ENCODE measurements around the gene CCDC77. TPM values are rescaled to one million over a fixed set of nuclear protein-coding genes. Genes with fewer than 3 reads are reported as not detected.

CCDC77 gene
- total and polyA plus RNA-seq, 2 donors (not counting 3 experiments of a cell fraction or from before 2014, with no cell fraction given): 4.1 to 12.9 TPM

DNA sequence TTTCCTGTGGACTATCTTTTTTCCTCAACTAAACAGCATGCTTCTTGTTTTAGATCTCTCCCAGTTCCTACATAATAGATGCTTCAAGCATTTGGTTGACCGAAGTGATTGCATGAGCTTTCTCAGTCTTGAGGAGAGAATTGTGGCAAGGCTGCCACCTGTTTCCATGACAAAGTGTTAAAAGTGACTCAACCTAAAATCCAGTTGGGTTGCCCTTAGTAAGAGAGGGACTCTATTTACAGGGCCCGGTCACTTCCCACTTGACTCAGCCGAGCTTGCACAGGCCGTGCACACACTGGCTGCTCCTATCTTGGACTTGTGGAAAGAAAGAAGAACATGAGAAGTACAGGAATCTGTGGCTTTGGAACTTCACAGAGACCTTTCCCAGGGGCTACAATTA lies 56.2 kb downstream of the CCDC77 start:
- H3K27me3 ChIP-seq (ENCODE audit: control insufficient read depth in 2 of 2, insufficient read depth in 2 of 2, low read length in 2 of 2): peaks cover 55 to 73% of the 10 kb centered on the region in 2 experiments
- no peaks in the 10 kb centered on the region for H4K20me1 ChIP-seq (replicated peaks; ENCODE audit: control insufficient read depth, extremely low read depth, insufficient read depth, low read length)
- no peak overlapping the region for H3K27ac ChIP-seq (ENCODE audit: insufficient read depth, low read depth, low read length)
- no peaks in the 10 kb centered on the region for H3K36me3 ChIP-seq (ENCODE audit: control insufficient read depth in 2 of 2, extremely low read depth in 1 of 2, insufficient read depth in 2 of 2, low read length in 2 of 2)
- CTCF ChIA-PET: interaction anchor here (1.2 to 7.5 kb wide), 4 partner anchors 9 to 90 kb away, joined by 3 to 67 read pairs (median 6); no protein-coding TSS in a partner anchor
- intact Hi-C loops (cut with micrococcal nuclease): no loop called here
- no peak overlapping the region for H3K4me2 ChIP-seq (ENCODE audit: insufficient read depth, low read length)
- H3K4me3 ChIP-seq (replicated peaks in 1 of 3; ENCODE audit: insufficient read depth in 1 of 3, low read depth in 1 of 3, low read length in 3 of 3): no peak overlapping the region
- H3K4me1 ChIP-seq (ENCODE audit: control insufficient read depth, extremely low read depth, insufficient read depth, low read length): no peaks in the 10 kb centered on the region
- H3K9me1 ChIP-seq (replicated peaks; ENCODE audit: control insufficient read depth, extremely low read depth, insufficient read depth, low read length): no peaks in the 10 kb centered on the region
- DNase-seq (ENCODE audit: low read depth, low spot score): no peak
- H3K79me2 ChIP-seq (ENCODE audit: control insufficient read depth, insufficient read depth, low read length): no peaks in the 10 kb centered on the region
- POLR2A ChIA-PET: no interaction called here
- no peak for FAIRE-seq
- TF ChIP-seq EZH2 (IDR thresholded peaks at IDR 0.05; ENCODE audit: borderline replicate concordance, low read depth, low read length, severe bottlenecking) (no peak), MYC (IDR thresholded peaks at IDR 0.05; ENCODE audit: low read depth, low read length) (no peak), POLR2A (IDR thresholded peaks at IDR 0.05; ENCODE audit: low read depth, low read length) (no peak), POLR2AphosphoS5 (IDR thresholded peaks at IDR 0.05; ENCODE audit: insufficient read depth, low read depth, low read length) (no peak), GATA2 (IDR thresholded peaks at IDR 0.05; ENCODE audit: insufficient read depth, insufficient read length, low read depth, low read length) (no peak), JUN (IDR thresholded peaks at IDR 0.05; ENCODE audit: borderline replicate concordance, insufficient read depth, insufficient read length, low read depth) (no peak), MAX (IDR thresholded peaks at IDR 0.05; ENCODE audit: insufficient read depth, insufficient read length) (no peak), FOS (IDR thresholded peaks at IDR 0.05; ENCODE audit: borderline replicate concordance, insufficient read depth, low read length) (no peak)
- TF ChIP-seq, protein P1, sequence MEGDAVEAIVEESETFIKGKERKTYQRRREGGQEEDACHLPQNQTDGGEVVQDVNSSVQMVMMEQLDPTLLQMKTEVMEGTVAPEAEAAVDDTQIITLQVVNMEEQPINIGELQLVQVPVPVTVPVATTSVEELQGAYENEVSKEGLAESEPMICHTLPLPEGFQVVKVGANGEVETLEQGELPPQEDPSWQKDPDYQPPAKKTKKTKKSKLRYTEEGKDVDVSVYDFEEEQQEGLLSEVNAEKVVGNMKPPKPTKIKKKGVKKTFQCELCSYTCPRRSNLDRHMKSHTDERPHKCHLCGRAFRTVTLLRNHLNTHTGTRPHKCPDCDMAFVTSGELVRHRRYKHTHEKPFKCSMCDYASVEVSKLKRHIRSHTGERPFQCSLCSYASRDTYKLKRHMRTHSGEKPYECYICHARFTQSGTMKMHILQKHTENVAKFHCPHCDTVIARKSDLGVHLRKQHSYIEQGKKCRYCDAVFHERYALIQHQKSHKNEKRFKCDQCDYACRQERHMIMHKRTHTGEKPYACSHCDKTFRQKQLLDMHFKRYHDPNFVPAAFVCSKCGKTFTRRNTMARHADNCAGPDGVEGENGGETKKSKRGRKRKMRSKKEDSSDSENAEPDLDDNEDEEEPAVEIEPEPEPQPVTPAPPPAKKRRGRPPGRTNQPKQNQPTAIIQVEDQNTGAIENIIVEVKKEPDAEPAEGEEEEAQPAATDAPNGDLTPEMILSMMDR (IDR thresholded peaks at IDR 0.05; ENCODE audit: extremely low read depth in 1 of 2, insufficient read depth in 1 of 2, low read depth in 1 of 2, low read length in 2 of 2): no peak
- dilution Hi-C loops (cut with MboI; ENCODE audit: extremely low pct_ligation_motif_present, low sequenced_read_pairs): no loop called here
- H2AFZ ChIP-seq (ENCODE audit: low read depth, low read length): no peak overlapping the region
- BruUV-seq (replicated peaks): no TSS peak
- H3K9me3 ChIP-seq (replicated peaks; ENCODE audit: control insufficient read depth, insufficient read depth, low read length): no peaks in the 10 kb centered on the region
- H3K9ac ChIP-seq (replicated peaks; ENCODE audit: extremely low read depth, insufficient read depth, low read length): no peak overlapping the region
